Activated effector memory CD4-positive, alpha-beta T cell treated with anti-CD3 and anti-CD28 coated beads, Interleukin-2, amount 50 U/mL, for 16 hours (primary cell): ENCODE results near the gene AMBP.
"Not testable (repeated sequence)": the region's sequence is repeated elsewhere in the genome, so short reads cannot be mapped to it uniquely, and the experiment has no call there.

ENCODE experiments used
- DNase-seq: peaks from one replicate; pipeline ENCODE4 v3.0.0-alpha.2; 2020

Gene AMBP

DNA sequence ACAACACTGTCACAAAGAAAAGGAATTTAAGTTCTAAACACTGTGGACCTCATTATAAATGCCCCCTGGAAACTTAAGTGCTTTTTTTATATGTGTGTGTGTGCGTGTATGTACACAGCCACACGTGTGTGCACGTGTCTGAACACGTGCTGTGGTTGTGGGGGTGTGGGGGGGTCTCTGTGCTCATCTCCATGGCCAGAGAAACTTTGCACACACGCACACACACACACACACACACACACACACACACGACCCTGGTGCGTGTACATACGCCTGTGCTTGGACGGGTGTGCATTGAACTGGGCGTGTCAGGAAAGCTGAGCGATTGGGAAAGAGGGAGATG is 27.9 kb downstream of the AMBP start:
- no peak for DNase-seq

DNA sequence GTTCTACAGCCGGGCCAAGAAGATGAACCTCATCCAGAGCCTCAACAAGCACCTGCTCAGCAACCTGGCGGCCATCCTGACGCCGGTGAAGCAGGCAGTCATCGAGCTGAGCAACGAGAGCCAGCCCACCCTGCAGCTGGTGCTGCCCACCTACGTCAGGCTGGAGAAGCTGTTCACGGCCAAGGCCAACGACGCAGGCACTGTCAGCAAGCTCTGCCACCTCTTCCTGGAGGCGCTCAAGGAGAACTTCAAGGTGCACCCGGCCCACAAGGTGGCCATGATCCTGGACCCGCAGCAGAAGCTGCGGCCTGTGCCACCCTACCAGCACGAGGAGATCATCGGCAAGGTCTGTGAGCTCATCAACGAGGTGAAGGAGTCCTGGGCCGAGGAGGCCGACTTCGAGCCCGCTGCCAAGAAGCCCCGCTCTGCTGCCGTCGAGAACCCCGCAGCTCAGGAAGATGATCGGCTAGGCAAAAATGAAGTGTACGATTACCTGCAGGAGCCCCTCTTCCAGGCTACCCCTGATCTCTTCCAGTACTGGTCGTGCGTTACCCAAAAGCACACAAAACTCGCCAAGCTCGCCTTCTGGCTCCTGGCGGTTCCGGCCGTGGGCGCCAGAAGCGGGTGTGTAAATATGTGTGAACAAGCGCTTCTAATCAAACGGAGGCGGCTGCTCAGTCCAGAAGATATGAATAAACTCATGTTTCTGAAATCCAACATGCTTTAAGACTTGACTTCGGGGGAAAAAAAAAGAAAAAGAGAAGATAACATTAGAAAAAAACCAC is 28.5 kb downstream of the AMBP start:
- peak; percentile 43 for DNase-seq

DNA sequence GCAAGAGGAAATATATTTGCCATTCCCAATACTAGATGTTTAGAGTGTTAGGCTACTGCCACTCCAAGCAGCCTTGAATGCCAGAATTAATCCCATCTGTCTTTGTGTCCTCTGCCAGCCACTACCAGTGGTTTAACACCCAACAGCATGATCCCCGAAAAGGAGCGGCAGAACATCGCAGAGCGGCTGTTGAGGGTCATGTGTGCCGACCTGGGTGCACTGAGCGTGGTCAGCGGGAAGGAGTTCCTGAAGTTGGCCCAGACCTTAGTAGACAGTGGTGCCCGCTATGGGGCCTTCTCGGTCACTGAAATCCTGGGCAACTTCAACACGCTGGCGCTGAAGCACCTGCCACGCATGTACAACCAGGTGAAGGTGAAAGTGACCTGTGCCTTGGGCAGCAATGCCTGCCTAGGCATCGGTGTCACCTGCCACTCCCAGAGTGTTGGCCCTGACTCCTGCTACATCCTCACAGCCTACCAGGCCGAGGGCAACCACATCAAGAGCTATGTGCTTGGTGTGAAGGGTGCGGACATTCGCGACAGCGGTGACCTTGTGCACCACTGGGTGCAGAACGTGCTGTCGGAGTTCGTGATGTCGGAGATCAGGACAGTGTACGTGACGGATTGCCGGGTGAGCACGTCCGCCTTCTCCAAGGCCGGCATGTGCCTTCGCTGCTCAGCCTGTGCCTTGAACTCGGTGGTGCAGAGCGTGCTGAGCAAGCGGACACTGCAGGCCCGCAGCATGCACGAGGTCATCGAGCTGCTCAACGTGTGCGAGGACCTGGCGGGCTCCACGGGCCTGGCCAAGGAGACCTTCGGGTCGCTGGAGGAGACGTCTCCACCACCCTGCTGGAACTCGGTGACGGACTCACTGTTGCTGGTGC is 29.3 kb downstream of the AMBP start:
- DNase-seq = peak; percentile 54

DNA sequence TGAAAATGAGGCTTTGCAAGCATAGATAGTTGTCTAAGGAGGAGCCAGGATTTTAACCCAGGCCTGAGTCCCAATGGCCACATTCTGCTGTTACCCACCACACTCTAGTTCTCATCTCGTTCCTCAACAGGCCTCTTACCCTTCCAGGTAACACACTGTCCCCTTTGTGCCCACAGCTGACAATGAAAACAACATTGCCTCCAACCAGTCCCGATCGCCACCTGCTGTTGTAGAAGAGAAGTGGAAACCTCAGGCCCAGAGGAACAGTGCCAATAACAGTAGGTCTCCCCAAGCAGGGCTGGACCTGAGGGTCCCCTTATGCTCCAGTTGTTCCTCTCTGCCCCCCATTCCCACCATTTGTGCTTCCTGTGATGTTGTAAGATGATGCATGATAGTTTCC is 30.4 kb downstream of the AMBP start:
- DNase-seq = peak; percentile 30

DNA sequence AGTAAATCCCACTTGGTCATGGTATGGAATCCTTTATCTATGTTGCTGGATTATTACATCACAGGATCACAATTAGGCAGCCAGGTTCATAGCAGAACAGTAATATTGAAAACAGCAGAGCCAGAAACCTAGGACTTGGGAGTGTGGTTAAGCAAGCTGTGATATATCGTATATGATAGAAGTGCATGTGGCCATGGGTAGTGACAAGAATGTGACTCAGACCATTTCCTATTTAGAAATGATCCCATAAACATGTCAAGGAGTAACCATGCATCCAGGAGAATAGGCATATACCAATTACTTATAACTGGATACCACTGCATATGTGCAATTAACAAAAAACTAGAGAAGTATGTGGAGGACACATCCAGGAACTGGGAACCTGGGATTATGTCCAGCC is 31.2 kb downstream of the AMBP start:
- no peak for DNase-seq

DNA sequence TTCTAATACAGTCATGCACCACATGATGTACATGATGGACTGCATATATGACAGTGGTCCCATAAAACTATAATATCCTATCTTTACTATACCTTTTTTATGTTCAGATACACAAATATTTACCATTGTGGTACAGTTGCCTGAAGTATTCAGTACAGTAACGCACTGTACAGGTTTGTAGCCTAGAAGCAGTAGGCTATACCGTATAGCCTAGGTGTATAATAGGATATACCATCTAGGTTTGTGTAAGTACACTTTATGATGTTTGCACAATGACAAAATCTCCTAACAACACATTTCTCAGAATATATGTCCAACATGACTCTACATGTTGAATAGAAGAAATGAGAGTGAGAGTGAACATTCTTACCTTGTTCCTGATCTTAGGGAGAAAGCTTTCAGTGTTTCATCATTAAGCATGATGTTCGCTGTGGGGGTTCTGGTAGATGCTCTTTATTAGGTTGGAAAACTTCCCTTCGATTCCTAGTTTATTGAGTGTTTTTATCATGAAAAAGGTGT is 31.8 kb downstream of the AMBP start:
- no peak for DNase-seq

DNA sequence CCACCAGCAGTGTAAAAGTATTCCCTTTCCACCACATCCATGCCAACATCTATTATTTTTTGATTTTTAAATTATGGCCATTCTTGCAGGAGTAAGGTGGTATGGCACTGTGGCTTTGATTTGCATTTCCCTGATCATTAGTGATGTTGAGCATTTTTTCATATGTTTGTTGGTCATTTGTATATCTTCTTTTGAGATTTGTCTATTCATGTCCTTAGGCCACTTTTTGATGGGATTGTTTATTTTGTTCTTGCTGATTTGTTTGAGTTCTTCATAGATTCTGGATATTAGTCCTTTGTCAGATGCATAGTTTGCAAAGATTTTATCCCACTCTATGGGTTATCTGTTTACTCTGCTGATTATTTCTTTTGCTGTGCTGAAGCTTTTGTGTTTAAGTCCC is 34.4 kb downstream of the AMBP start:
- not testable (repeated sequence) for DNase-seq

DNA sequence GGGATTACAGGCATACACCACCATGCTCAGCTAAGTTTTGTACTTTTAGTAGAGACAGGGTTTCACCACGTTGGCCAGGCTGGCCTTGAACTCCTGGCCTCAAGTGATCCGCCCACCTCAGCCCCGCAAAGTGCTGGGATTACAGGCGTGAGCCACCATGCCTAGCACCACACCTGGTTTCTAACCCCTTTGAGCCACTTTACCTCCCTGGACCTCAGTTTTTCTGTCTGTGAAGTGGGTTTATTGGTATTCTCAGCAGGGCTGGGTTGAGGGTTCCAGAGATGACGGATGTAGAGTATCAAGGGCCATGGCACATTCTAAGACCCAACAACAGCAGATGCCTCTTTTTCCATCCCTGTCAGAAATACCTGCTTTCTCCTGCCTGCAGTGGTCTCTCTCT is 38.6 kb downstream of the AMBP start:
- peak; percentile 19 for DNase-seq

DNA sequence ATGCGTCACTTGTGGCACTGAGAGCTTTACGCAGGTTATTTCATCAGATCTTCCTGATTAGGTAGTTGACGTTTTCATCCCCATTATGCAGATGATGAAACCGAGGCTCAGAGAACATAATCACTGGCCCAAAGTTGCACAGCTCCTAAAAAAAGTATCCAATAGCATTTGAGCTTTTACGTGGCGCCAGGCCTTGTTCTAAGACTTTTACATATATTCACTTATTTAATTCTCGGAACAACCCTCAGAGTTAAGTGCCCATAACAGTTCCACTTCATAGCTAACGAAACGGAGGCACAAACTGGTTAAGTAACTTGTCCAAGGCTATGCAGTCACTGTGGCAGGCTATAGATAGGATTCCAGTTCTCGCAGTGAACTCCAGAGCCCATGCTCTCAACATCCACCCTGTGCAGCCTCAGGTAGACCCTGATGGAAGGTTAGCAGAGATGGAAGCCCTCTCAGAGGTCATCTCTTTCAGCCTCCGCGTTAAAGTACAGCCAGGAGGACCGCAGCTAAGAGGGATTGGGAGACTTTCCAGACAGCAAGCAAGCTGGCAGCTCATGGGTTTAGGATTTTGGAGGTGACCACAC is 39.3 kb downstream of the AMBP start:
- DNase-seq = peak; percentile 27

DNA sequence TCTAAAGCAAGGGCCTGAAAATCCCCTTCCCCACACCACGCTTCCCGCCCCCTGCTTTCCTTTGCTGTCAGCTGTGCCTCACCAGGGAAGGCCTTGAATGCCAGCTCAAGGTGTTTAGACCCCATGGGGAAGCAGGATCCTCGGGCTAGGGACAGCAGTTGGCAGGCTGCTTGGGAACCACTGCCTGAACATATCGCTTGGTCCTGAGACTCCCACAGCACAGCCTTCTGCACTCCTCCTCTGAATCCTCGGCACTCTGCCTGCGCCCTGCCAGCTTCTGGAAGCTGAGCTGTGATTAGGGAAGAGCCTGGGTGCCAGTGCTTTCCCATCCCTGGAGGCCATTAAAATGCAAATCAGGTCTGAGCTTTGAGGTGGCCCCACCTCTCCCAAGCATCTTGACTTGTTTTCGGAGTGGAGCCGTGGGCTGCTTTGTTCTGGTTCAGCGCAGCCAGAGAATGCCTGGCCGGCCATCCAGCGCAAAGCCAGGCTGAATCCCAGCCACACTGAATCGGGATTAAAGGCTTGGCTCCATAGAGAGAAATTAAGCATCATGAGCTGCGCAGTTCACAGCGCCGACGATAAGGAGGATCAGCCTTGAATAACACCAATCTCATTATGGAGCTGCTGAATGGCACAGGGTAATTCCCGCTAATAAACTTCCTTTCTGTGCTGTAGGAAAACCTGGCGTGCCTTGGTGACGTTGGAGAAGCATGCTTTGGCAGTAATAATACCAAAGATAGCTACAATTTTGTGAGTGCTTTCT is 40.0 kb downstream of the AMBP start:
- peak; percentile 42 for DNase-seq

DNA sequence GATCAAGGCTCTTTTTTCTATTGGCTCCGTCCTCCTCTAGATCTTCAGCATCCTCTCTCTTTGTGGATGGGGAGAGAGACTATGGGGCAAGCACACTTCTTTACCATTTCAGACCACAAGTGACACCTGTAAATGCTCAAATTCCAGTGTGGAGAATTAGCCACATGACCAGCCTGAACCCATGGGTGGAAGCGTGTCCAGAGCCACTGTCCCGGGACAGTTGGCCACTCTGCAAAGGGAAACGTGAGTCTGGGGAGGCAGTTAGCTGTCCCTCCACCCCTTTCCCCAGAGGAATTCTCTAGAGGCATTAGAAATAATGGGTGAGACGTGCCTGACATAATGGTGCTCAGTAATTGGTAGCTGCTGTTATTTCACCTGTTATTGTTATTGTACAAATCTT is 40.9 kb downstream of the AMBP start:
- peak; percentile 36 for DNase-seq

DNA sequence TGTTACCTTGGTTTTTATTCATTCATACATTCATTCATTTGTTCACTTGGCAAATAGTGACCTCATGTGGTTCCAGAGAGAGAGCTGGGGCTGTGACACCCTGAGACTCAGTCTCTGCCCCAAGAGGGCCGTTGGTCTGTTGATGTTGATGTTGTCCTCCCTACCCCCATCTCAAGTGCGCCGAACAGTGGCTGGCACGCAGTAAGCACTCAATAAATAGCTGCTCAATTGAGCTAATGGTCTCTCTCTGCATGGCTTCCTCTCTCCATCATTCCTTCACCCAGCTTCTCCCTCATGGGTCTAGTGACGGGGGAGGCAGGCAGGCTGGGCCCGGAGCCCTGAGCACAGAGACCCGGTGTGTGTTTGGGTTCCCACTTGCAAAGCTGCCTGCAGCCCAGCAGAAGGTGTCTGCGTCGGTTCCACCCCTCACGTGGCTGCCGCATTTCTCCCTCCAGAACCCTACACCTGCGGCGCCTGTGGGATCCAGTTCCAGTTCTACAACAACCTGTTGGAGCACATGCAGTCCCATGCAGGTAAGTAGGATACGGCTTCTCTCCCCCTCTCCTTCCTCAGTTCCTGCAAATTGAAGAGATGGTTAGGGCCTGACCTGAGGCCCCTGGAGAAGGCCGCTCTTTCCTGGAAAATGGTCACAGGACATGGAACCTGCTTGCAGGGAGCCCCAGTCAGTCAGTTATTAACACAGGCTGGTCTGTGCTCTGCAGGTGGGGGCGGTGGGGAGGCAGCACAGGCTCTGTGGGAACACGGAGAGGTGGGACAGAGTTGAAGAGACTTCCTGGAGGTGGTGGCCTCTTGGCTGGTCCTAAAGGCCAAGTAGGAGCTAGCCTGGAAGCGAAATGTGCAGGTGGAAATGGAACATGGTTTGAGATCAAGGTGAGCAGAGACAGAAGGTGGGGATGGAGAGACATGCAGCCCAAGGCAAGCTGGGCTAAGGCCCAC is 42.0 kb downstream of the AMBP start:
- peak; percentile 48 for DNase-seq

DNA sequence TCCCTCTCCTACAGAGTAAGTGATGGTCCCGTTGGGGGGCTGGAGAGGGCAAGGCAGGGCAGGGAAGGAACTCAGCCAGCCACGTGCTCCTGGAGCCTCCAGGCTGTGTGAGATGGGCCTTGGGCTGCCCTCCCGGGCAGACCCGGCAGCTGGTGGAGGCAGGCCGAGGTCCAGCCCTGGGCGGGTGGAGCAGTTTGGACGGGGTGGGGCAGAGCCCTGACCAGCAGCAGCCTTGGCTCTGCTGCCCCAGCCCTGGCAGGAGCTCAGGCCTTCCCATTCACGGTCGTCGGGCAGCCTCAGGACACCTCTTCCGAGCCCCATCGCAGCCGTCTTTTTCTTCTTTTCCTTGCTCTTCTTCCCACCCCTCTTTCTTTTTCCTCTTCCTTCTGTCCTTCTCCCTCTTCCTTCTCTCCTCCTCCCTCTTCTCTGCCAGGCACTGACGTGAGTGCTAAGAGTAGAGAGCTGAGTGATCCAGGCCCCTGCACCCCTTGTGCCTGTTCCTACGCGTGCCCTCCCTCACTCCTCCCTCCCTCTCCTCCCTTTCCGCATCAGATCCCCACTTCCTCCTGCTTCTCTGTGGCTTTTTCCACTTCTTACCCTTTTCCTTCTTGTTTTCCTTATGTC is 42.8 kb downstream of the AMBP start:
- DNase-seq = peak; percentile 21

DNA sequence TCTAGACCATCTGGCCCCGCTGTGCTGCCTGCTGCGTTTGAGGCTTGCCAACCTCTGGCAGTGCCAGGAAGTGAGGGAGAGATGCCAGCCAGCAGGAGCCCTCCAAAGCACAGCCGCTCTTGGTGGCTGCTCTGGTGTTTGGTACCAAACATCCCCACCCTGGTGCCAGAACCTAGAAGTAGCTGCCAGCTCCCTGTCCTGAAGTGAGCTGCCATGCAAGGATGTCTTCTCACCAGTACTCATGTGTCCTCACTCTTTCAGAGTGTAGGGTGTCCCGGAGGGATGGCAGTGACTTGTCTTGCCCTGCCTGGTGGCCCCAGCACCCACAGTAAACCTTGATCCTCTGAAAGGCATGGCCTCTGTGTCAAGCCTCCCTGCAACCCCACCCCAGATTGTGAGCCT is 43.4 kb downstream of the AMBP start:
- DNase-seq = peak; percentile 54

DNA sequence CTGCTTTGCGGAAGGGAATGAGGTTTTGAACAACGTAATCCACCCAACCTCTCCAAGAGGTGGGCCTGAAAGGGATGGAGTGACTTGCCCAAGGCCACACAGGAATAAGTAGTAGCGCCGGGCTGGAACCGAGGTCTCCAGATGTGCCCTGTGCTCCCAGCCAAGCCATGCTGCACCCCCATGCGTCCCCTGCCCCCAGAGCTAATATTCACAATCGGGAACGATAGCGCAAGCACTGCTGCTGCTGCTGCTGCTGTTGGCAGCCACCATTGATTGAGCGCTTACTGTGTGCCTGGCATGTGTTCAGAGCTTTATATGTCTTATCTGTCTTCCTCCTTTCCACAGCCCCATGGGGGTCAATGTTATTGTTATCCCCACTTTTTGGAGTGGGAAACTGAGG is 43.9 kb downstream of the AMBP start:
- peak; percentile 36 for DNase-seq

DNA sequence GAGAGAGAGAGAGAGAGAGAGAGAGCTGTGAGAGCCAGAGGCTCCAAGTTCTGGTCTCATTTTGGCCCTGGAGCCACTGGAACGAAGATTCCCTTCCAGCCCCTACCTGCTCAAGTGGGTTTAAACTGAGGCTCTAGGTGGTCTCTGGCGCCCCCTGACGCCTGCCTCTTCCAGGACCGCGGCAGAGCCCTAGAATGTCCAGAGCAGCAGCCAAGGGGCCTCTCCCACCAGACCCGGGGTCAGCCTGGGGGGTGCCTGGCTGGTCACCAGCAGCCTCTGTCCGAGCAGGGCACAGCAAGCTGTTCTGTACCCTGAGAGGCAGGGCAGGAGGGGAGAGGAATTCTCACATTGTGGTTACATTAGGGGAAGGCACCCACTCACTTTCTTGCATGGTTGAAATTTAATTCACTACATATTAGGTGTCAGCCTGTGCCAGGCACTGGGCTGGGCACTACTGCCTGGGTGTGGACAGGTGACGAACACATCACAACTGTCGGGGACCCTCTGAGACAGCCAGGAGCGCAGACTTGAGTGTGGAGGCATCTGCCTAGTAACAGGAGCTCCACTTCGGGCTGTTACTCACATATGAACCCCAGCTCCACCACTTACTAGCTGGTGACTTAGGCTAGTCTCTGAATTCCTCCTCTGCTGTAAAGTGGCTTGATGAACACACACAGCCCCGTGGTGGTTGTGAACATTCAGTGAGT is 44.5 kb downstream of the AMBP start:
- DNase-seq = peak; percentile 55

DNA sequence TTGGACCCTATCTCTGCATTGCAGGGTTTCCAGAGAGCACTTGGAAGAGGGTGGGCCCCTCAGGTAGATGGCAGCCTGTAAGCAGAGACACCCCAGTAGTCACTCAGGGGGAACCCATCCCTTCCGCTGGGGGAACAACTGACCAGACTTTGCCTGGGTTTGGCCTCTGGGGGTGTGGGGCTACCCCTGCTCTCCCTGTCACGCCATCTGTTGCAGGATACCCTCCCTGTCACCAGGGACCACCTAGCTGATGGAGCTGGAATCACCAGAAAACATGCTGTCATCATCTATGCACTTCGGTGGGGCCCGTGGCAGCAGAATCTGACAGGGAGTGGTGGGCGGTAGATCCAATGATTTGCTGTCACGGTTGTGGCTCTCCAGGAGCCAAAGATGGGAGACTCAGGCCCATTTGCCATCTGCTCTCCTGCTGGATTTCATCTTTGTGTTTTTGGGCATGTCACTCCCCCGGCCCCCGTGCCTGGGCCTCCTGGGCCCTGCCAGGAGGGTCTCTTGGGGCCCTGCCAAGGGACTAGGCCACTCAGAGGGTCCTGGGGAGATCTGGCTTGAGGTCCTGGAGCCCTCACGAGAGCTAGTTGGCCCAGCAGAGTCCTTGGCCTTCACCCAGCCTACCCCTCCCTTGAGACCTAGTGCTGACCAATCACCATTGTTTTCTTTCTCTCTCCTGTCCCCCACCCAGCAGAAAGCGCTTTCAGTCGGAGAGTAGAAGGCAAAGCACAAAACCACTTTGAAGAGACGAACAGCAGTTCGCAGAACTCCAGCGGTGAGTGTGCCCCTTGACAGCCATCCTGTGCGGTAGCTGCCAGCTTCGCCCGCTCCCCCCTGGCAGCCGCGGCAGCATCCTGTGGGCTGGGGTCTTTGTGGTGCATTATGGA is 45.9 kb downstream of the AMBP start:
- peak; percentile 50 for DNase-seq

DNA sequence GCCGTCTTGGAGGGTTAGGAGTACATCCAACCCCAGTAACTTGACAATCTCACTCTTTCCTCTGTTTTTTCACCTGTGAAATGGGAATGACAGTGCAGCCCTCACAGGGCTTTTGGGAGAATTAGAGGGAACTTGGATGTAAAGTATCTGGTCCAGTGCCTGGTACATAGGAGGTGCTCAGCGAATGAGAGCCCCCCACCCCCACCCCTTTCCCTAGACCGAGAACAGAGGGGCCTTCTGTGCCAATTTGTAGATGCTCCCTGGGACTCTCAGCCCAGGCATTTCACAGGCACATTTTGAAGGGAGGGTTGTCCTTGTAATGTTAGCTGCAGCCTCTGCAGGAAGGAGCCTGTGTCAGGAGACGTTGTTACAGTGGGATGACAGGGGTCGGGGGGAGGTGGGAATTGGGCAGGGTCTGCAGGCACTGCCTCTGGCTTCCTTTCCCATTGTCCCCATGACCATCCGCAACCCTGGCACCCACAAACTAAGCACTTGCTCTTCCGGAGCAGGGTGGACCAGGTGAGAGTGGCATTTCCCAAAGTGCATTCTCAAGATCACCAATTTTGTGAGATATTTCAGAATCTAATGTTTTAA is 47.0 kb downstream of the AMBP start:
- DNase-seq = no peak

DNA sequence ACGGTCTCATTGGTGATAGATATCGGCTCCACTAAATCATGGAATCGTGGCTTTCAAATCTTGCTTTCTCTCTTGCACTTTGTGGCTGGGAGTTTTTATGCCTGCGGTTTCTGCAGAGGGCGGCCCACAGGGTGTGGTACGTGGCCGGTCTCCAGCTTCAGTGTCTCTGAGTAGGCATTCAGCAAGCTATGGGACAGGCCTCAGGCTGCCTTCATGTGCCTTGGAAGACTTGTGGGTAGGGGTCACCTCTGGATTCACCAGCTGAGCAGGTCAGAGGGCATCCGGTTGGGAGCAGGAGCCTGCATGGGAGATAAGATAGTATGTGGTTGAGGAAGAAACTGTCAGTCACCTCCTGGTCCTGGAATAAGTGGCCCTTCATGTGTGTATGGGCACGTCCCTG is 47.7 kb downstream of the AMBP start:
- peak; percentile 56 for DNase-seq
